Upper lobe of left lung (tissue), 4 donors: ENCODE data around the gene USP48.

Experiments used
- EP300 ChIP-seq, 4 donors: sonication (generic); formaldehyde crosslinking; IDR thresholded peaks; one replicate each; pipeline ENCODE4 v1.5.1; 2017; ENCODE audit warnings: antibody characterized with exemption in 4 of 4, control low read depth in 2 of 4
- POLR2A ChIP-seq, 4 donors: fragments of 450-650 bp; IDR thresholded peaks; one replicate each; pipeline ENCODE4 v1.5.1; 2016 to 2017; ENCODE audit warnings: antibody characterized with exemption in 4 of 4, mild to moderate bottlenecking in 2 of 4
- POLR2AphosphoS5 ChIP-seq, 2 donors: sonication (generic); formaldehyde crosslinking; IDR thresholded peaks; one replicate each; pipeline ENCODE4 v1.5.1; 2017; ENCODE audit warnings: antibody characterized with exemption in 2 of 2
- TF ChIP-seq, protein P1 (sequence below), 6 experiments: fragments of 450-650 bp in 4 of 6; fragments of 200-600 bp in 2 of 6; sonication (generic) in 2 of 6; IDR thresholded peaks; one replicate each; pipeline ENCODE4 v1.5.1; 2016 to 2019; ENCODE audit warnings: antibody characterized with exemption in 6 of 6

DNA sequence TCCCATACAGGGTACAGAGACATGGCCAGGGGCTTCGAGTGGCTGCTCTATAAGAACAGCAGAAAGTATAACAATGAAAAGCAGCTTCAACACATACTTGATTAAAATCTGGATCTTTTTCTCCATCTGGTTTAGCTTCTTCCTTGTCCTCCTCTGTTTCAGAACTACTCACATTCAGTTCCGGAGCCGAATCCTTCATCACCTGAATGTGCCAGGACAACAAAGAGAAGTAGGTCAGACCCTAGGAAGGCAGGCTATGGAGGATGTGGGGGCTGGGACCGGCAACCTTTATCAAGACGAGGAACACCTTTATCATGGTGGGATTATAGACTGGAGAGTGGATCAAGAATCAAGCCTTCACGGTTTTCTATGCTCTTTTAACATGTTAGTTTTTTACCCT is 81.5 kb downstream of the USP48 start:
- TF ChIP-seq, protein P1, sequence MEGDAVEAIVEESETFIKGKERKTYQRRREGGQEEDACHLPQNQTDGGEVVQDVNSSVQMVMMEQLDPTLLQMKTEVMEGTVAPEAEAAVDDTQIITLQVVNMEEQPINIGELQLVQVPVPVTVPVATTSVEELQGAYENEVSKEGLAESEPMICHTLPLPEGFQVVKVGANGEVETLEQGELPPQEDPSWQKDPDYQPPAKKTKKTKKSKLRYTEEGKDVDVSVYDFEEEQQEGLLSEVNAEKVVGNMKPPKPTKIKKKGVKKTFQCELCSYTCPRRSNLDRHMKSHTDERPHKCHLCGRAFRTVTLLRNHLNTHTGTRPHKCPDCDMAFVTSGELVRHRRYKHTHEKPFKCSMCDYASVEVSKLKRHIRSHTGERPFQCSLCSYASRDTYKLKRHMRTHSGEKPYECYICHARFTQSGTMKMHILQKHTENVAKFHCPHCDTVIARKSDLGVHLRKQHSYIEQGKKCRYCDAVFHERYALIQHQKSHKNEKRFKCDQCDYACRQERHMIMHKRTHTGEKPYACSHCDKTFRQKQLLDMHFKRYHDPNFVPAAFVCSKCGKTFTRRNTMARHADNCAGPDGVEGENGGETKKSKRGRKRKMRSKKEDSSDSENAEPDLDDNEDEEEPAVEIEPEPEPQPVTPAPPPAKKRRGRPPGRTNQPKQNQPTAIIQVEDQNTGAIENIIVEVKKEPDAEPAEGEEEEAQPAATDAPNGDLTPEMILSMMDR (IDR thresholded peaks at IDR 0.05), result no peak
- TF ChIP-seq POLR2A (IDR thresholded peaks at IDR 0.05) (no peak), POLR2AphosphoS5 (IDR thresholded peaks at IDR 0.05) (no peak), EP300 (IDR thresholded peaks at IDR 0.05) (no peak)
